Measurements from ENCODE around the gene KLK15. TPM values are rescaled to one million over a fixed set of nuclear protein-coding genes. Genes with fewer than 3 reads are reported as not detected.

The KLK15 gene
- polyA plus RNA-seq, 2 of the 4 experiments (the other 2 are of a cell fraction): not detected

DNA sequence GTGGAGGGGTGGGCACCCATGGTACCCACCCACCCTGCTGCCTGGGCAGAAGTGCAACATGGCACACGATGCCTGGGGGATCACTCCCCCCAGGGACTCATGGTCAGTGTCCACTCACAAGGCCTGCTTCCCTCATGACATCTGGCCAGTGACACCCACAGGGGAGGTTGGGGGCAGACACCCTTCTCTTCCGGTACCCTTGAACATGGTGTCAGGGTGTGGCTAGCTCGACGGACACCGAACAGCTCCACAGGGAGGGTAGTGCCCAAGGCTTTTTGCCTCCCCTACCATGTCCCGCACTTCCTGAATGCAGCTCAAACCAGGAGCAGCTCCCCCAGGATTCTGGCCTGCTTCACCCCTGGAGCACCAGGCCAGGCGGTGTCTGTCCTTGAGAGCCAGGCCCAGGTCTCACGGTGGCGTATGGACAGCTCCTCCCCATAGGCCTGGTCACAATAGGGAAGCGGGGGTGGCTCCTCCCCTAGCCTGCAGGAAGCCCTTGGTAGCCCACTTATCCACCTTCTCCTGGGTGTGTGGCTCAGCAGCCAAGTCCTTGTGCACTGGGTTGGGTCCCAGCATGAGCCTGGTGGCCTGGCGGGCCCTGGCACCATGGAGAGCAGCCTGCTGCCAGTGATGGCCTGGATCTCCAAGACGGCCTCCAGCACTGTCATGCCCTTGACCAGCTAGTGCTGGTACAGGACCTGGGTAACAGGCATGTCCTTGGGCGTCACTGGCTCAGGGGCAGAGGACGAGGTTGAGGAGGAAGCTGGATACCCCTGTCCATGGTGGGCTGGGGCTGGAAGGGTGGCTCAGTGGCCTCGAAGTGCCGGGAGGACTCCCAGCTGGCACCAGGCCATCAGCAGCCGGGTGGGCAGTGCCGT, 35.4 kb downstream of the KLK15 start:
- POLR2A ChIA-PET: interaction anchor here (0.6 to 1.5 kb wide), 3 partner anchors 73 to 287 kb away, joined by 3 to 5 read pairs (median 3); partner anchors contain the start of gene JOSD2
- H3K27ac ChIP-seq: no peak overlapping the region
- no peak for FAIRE-seq

DNA sequence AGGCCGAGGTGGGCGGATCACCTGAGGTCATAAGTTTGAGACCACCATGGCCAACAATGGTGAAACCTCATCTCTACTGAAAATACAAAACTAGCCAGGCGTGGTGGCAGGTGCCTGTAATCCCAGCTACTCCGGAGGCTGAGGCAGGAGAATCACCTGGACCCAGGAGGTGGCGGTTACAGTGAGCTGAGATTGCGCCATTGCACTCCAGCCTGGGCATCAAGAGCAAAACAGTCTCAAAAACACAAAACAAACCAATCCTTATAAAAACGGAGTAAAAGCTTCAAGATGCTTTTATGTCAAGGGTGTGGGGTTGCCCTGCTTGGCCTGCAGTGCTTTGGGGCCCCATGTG, 36.0 kb downstream of the KLK15 start:
- ChIA-PET POLR2A (interaction anchor here (1.0 to 1.5 kb wide), 2 partner anchors 72 to 124 kb away, joined by 3 to 5 read pairs; no protein-coding TSS in a partner anchor), CTCF (interaction anchor here (0.8 to 11.9 kb wide), 7 partner anchors 14 to 259 kb away, joined by 3 to 121 read pairs (median 5); partner anchors contain the start of gene CLEC11A)
- Histone ChIP-seq H3K27ac (no peak overlapping the region), H3K4me2 (no peak overlapping the region), H3K4me1 (peaks cover 17% of the 10 kb centered on the region), H3K4me3 (no peak overlapping the region), H3K9me3 (no peaks in the 10 kb centered on the region)
- no peak for ATAC-seq
- no peak for FAIRE-seq
- WGBS (ENCODE audit: missing lambda C conversion rate): 85% methylated on average over 7 of the region's 7 CpGs
- DNase-seq (ENCODE audit: low read depth in 1 of 2, low spot score in 1 of 2): no peak
- TF ChIP-seq CEBPB (IDR thresholded peaks at IDR 0.05): peak in 1 of 2 experiments; percentile 68; a peak in 1 of 4 replicates
- TF ChIP-seq, protein P1, sequence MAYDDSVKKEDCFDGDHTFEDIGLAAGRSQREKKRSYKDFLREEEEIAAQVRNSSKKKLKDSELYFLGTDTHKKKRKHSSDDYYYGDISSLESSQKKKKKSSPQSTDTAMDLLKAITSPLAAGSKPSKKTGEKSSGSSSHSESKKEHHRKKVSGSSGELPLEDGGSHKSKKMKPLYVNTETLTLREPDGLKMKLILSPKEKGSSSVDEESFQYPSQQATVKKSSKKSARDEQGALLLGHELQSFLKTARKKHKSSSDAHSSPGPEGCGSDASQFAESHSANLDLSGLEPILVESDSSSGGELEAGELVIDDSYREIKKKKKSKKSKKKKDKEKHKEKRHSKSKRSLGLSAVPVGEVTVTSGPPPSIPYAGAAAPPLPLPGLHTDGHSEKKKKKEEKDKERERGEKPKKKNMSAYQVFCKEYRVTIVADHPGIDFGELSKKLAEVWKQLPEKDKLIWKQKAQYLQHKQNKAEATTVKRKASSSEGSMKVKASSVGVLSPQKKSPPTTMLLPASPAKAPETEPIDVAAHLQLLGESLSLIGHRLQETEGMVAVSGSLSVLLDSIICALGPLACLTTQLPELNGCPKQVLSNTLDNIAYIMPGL (CRISPR knock-in tag; IDR thresholded peaks at IDR 0.05; ENCODE audit: borderline replicate concordance): no peak

More for the DNA sequence above, 35.4 kb downstream of the KLK15 start:
- DNase-seq (ENCODE audit: low read depth in 1 of 2, low spot score in 1 of 2): no peak
- Histone ChIP-seq H3K9me3 (no peaks in the 10 kb centered on the region), H3K4me2 (no peak overlapping the region), H3K4me1 (peaks cover 23% of the 10 kb centered on the region), H3K4me3 (no peak overlapping the region)
- CTCF ChIA-PET: interaction anchor here (0.5 to 11.9 kb wide), 7 partner anchors 10 to 383 kb away, joined by 3 to 121 read pairs (median 5); partner anchors contain the start of gene CLEC11A
- ATAC-seq: no peak
- TF ChIP-seq MYC (IDR thresholded peaks at IDR 0.05; ENCODE audit: borderline replicate concordance, low read length): no peak
- peak; percentile 79; the same call in 1 of the 2 replicates for TF ChIP-seq POLR2AphosphoS2 (conservative IDR thresholded peaks at IDR 0.05; ENCODE audit: low read length)
- peak in 1 of 2 experiments; percentile 42; a peak in 2 of 5 replicates for TF ChIP-seq JUN (IDR thresholded peaks at IDR 0.05)
- TF ChIP-seq, protein P2, sequence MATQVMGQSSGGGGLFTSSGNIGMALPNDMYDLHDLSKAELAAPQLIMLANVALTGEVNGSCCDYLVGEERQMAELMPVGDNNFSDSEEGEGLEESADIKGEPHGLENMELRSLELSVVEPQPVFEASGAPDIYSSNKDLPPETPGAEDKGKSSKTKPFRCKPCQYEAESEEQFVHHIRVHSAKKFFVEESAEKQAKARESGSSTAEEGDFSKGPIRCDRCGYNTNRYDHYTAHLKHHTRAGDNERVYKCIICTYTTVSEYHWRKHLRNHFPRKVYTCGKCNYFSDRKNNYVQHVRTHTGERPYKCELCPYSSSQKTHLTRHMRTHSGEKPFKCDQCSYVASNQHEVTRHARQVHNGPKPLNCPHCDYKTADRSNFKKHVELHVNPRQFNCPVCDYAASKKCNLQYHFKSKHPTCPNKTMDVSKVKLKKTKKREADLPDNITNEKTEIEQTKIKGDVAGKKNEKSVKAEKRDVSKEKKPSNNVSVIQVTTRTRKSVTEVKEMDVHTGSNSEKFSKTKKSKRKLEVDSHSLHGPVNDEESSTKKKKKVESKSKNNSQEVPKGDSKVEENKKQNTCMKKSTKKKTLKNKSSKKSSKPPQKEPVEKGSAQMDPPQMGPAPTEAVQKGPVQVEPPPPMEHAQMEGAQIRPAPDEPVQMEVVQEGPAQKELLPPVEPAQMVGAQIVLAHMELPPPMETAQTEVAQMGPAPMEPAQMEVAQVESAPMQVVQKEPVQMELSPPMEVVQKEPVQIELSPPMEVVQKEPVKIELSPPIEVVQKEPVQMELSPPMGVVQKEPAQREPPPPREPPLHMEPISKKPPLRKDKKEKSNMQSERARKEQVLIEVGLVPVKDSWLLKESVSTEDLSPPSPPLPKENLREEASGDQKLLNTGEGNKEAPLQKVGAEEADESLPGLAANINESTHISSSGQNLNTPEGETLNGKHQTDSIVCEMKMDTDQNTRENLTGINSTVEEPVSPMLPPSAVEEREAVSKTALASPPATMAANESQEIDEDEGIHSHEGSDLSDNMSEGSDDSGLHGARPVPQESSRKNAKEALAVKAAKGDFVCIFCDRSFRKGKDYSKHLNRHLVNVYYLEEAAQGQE (IDR thresholded peaks at IDR 0.05): peak; percentile 77
- TF ChIP-seq TP53 (CRISPR knock-in tag; IDR thresholded peaks at IDR 0.05): no peak
- no peak for TF ChIP-seq ZNF302 (CRISPR knock-in tag; IDR thresholded peaks at IDR 0.05)
- 84% methylated on average over 13 of the region's 18 CpGs for WGBS (ENCODE audit: missing lambda C conversion rate)

DNA sequence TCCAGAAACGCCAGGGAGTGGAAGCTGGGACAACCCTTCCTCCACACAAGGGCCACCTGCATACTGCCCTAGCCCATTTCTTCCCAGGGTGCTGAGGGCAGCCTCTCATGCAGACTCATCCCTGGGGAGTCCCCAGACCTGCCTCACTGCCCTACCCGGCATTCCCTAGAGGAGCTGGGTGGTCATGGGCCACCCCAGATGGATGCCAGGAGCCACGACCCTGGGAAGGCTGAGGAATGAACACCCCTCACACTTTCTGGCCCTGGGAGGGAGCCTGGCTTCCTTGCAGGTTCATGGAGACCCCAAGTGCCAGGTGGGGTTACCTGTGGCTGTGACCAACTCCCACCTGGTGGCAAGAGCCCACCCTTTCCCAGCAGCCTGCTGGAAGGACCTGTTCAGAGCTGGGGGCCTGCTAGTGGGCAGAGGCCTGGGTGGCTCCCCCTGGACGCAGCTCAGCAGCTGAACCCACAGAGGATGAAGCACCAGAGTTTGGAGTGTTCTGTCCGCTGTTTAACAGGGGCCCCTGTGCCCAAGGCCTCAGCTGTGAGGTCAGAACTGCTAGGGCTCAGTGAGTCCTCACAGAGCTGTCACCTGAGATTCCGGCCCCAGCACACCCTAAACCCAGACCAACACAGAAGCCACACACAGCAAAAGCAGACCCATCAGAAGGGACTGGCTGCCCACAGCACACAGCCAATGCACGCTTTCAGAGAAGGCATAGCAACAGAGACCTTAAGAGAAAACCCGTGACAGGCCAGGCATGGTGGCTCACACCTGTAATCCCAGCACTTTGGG, 36.5 kb downstream of the KLK15 start:
- H3K4me1 ChIP-seq: peaks cover 11% of the 10 kb centered on the region
- DNase-seq (ENCODE audit: low read depth in 1 of 2, low spot score in 1 of 2) (no peak), FAIRE-seq (no peak), ATAC-seq (no peak)
- H3K4me3 ChIP-seq: no peak overlapping the region
- no peaks in the 10 kb centered on the region for H3K9me3 ChIP-seq
- no peak overlapping the region for H3K4me2 ChIP-seq
- H3K27ac ChIP-seq: no peak overlapping the region
- TF ChIP-seq RARB (CRISPR knock-in tag; IDR thresholded peaks at IDR 0.05) (no peak), JUN (IDR thresholded peaks at IDR 0.05) (peak; percentile 31 to 49; a peak in 3 of 5 replicates), ZNF302 (CRISPR knock-in tag; IDR thresholded peaks at IDR 0.05) (no peak)
- TF ChIP-seq, protein P2 (IDR thresholded peaks at IDR 0.05): 0 out of 2 replicates have a peak, but pooled peaks have one; percentile 15
- ChIA-PET POLR2A (interaction anchor here (0.7 kb wide), 1 partner anchor 8 kb away, joined by 3 read pairs; no protein-coding TSS in a partner anchor), CTCF (interaction anchor here (0.8 to 11.9 kb wide), 7 partner anchors 13 to 842 kb away, joined by 3 to 121 read pairs (median 5); partner anchors contain the start of gene CLEC11A)
- WGBS (ENCODE audit: missing lambda C conversion rate): 95% methylated on average over 6 of the region's 8 CpGs

Data from A549 (cell line).